Activated naive CD4-positive, alpha-beta T cell treated with anti-CD3 and anti-CD28 coated beads, Interleukin-2, amount 10 ng/mL, durations not matched to agents 7 days and 5 days (primary cell): ENCODE results near the gene NOL4.
"Not testable (repeated sequence)": the region's sequence is repeated elsewhere in the genome, so short reads cannot be mapped to it uniquely, and the experiment has no call there.

Source experiments
- CTCF ChIA-PET: fragments of 350-600 bp; sonication (Branson Sonifier 250); formaldehyde crosslinking; loops from one replicate; lab custom pipeline; 2021; ENCODE audit warnings: antibody characterized with exemption; lab: Charles Lee
- DNase-seq: peaks from one replicate; pipeline ENCODE4 v3.0.0-alpha.2; 2020
- H3K27ac Mint-ChIP-seq: one replicate; pipeline ENCODE4 v1.8.0; 2021; ENCODE audit warnings: mild to moderate bottlenecking, moderate library complexity, mixed read lengths
- H3K27me3 Mint-ChIP-seq: one replicate; pipeline ENCODE4 v1.8.0; 2021; ENCODE audit warnings: mild to moderate bottlenecking, mixed read lengths
- H3K36me3 Mint-ChIP-seq: one replicate; pipeline ENCODE4 v1.8.0; 2021; ENCODE audit warnings: mixed read lengths
- H3K4me1 Mint-ChIP-seq: one replicate; pipeline ENCODE4 v1.8.0; 2021; ENCODE audit warnings: mixed read lengths
- H3K4me3 Mint-ChIP-seq: one replicate; pipeline ENCODE4 v1.8.0; 2021; ENCODE audit warnings: mild to moderate bottlenecking, moderate library complexity, mixed read lengths
- H3K9me3 Mint-ChIP-seq: one replicate; pipeline ENCODE4 v1.8.0; 2021; ENCODE audit warnings: mixed read lengths

NOL4 gene, protein sequence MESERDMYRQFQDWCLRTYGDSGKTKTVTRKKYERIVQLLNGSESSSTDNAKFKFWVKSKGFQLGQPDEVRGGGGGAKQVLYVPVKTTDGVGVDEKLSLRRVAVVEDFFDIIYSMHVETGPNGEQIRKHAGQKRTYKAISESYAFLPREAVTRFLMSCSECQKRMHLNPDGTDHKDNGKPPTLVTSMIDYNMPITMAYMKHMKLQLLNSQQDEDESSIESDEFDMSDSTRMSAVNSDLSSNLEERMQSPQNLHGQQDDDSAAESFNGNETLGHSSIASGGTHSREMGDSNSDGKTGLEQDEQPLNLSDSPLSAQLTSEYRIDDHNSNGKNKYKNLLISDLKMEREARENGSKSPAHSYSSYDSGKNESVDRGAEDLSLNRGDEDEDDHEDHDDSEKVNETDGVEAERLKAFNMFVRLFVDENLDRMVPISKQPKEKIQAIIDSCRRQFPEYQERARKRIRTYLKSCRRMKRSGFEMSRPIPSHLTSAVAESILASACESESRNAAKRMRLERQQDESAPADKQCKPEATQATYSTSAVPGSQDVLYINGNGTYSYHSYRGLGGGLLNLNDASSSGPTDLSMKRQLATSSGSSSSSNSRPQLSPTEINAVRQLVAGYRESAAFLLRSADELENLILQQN

DNA sequence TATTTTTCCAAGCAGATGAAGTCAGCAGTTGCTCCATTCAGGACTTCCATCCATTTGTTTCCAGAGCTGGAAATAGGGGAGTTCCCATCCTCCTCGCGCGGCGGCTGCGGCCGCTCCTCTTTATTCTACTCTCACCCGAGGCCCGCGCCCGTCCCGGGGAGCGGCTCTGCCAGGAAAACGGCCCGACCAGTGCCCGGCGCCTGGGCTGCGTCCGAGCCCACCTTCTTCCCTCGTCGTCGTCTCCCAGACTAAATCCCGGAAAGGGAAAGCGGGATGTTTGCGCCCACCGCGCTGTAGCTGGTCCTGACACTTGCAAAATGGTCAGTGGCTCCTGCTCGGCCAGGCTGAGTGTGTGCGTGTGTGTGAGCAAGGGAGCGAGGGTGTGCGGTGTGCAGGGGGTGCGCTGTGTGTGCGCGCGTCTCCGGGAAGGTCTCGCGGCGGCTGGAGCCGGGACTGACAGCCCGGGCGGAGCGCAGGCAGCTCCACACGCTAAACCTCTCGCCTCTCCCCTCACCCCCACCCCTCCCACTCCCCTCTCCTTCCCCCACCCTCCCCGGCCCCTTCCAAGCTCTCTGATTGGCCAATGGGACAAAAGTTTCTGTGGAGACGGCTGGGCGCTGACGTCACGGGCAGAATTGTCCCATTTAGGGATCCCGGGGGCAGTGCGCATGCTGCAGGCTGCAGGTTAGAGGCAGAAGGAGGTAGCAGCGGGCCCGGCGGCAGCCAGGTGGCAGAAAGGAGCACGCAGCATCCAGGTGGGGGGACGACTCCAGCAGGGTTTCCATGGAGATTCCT is at the start of gene NOL4:
TSS of gene NOL4 (minus strand) at position 491 of the 795 bp plus-strand sequence. CDS start 1,660 bp downstream, outside the sequence.
- peaks cover 40% of the 10 kb centered on the region for H3K27me3 Mint-ChIP-seq
- CTCF ChIA-PET = no interaction called here
- H3K27ac Mint-ChIP-seq = no peak within 1 kb of the TSS

DNA sequence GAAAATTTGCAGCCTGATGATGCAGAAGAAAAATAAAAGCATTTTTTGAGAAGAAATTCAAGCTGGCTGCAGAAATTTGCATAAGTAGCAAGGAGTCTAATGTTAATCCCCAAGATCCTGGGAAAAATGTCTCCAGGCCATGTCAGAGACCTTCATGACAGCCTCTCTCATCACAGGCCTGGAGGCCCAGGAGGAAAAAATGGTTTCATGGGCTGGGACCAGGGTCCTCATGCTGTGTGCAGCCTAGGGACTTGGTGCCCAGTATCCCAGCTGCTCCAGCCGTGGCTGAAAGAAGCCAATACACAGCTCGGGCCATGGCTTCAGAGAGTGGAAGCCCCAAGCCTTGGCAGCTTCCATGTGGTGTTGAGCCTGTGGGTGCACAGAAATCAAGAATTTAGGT is 41.3 kb upstream of the NOL4 start:
- CTCF ChIA-PET, H3K4me3 Mint-ChIP-seq: not testable (repeated sequence)

More for the DNA sequence above, at the start of gene NOL4:
- no peaks in the 10 kb centered on the region for H3K36me3 Mint-ChIP-seq
- peaks cover 2% of the 10 kb centered on the region for H3K4me1 Mint-ChIP-seq
- DNase-seq = no peak
- no peaks in the 10 kb centered on the region for H3K9me3 Mint-ChIP-seq
- no peak within 1 kb of the TSS for H3K4me3 Mint-ChIP-seq

DNA sequence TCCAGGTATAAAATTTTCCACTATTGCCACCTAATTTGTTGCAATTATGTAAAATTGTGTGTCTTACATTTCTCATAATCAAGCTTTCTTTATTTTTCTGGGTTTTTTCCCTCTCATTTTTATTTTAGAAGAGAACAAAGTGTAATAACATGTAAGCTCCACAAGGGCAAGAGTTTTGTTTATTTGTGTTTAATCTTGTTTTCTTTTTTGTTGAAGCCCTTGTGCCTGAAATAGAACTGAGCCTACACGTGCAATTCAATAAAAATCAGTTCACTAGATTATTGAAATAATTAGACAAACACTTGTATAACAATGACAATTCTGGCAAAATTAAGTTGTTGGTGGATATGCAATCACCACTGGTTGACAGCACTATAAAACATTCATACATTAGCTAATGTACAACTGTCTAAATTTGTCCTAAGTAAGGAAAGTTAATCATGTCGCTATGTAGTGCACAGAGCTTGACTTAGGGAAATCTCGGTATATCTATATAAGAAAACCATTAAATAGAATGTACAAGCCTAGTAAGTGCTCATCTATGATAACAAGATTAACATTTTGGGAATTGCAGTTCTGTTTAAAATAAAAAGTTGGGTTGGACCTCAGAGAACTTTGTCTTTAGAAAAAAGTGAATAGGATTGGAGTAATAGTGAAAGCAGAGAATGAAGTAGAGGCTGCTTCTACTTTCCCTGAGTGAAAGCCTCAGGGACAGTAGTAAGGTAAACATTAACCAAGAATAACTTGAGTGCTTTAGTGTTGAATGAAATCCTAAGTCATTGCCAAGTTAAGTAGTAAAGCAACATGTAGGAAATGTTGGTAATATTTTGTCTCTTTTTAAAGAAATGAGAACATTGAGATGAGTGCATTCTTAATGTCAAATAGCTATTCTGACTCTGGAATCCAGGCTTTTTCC is 37.4 kb upstream of the NOL4 start:
- Mint-ChIP-seq H3K27ac (no peak overlapping the region), H3K4me1 (no peaks in the 10 kb centered on the region)
- CTCF ChIA-PET = no interaction called here

More for the DNA sequence above, 41.3 kb upstream of the NOL4 start:
- not testable (repeated sequence) for H3K36me3 Mint-ChIP-seq, H3K27ac Mint-ChIP-seq, H3K4me1 Mint-ChIP-seq, DNase-seq, H3K27me3 Mint-ChIP-seq
- peaks cover 22% of the 10 kb centered on the region for H3K9me3 Mint-ChIP-seq

DNA sequence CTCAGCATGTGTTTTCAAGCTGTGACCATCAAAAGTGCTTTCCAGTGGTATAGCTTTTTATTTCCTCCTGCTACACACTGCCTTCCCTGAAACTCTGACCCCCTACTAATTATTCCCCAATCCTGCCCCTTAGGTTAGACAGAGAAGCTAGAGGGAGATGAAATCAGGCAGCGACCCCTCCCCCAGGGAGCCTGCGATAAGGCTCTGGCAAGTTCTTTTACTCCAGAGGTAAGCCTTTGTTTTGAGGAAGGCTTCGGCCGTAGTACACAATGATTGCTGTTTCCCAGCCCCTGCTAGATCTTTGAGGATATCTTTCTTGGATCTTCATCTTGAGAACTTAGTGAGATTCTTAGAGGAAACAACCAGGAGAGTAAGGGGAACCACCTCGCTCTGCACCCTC is 33.5 kb upstream of the NOL4 start:
- Mint-ChIP-seq H3K4me1 (no peaks in the 10 kb centered on the region), H3K27me3 (no peaks in the 10 kb centered on the region), H3K36me3 (no peaks in the 10 kb centered on the region), H3K4me3 (no peak overlapping the region), H3K27ac (no peak overlapping the region), H3K9me3 (peaks cover 7% of the 10 kb centered on the region)
- no peak for DNase-seq
- CTCF ChIA-PET = no interaction called here

More for the DNA sequence above, 37.4 kb upstream of the NOL4 start:
- DNase-seq = no peak
- H3K9me3 Mint-ChIP-seq = peaks cover 19% of the 10 kb centered on the region
- H3K27me3 Mint-ChIP-seq = no peaks in the 10 kb centered on the region
- no peaks in the 10 kb centered on the region for H3K36me3 Mint-ChIP-seq
- no peak overlapping the region for H3K4me3 Mint-ChIP-seq

DNA sequence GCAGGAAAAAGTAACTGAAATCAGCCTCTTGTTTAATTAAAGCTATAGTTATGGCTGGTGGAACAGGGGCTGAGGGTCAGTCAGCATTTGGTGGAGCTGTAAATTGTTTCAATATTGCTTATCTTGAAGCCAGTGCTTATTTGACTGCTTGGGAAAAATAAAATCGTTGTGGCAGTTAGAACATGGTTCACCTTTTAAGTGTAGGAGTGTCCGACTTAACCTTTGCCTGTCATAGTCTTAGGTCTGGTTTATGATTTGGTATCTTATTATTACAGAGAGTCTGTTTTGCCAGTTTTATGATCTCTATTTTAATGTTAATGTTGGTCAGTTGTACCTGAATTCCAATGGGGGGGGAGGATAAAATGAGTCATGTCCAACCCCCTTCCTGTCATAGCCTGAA is 27.2 kb upstream of the NOL4 start:
- H3K9me3 Mint-ChIP-seq = peaks cover 10% of the 10 kb centered on the region
- H3K27ac Mint-ChIP-seq = no peak overlapping the region
- no peak for DNase-seq
- no peaks in the 10 kb centered on the region for H3K36me3 Mint-ChIP-seq
- CTCF ChIA-PET = no interaction called here
- H3K4me1 Mint-ChIP-seq = no peaks in the 10 kb centered on the region
- no peaks in the 10 kb centered on the region for H3K27me3 Mint-ChIP-seq
- H3K4me3 Mint-ChIP-seq = no peak overlapping the region

DNA sequence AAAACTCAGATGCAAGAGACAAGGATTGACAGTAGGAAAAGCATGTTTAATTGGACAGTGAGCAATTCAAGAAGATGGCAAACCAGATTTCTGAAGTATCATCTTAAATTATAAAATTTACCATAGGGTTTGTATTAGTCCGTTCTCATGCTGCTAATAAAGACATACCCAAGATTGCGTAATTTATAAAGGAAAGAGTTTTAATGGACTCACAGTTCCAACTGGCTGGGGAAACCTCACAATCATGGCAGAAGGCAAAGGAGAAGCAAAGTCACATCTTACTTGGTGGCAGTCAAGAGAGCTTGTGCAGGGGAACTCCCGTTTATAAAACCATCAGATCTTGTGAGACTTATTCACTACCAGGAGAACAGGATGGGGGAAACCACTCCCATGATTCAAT is 24.0 kb upstream of the NOL4 start:
- Mint-ChIP-seq H3K4me3 (no peak overlapping the region), H3K27ac (no peak overlapping the region), H3K27me3 (no peaks in the 10 kb centered on the region), H3K36me3 (no peaks in the 10 kb centered on the region), H3K4me1 (no peaks in the 10 kb centered on the region), H3K9me3 (peaks cover 13% of the 10 kb centered on the region)
- DNase-seq = no peak
- CTCF ChIA-PET = no interaction called here

DNA sequence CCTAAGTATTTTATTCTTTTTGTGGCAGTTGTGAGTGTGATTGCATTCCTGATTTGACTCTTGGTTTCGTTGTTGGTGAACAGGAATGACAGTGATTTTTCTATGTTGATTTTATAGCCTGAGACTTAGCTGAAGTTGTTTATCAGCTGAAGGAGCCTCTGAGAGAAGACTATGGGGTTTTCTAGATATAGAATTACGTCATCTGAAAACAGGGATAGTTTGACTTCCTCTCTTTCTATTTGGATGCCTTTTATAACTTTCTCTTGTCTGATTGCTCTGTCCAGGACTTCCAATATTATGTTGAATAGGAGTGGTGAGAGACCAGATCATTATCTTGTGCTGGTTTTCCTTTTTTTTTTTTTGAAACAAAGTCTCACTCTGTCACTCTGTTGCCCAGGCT is 18.0 kb upstream of the NOL4 start:
- DNase-seq = no peak
- Mint-ChIP-seq H3K4me3 (no peak overlapping the region), H3K36me3 (no peaks in the 10 kb centered on the region), H3K4me1 (no peaks in the 10 kb centered on the region), H3K27ac (no peak overlapping the region), H3K27me3 (no peaks in the 10 kb centered on the region), H3K9me3 (peaks cover 7% of the 10 kb centered on the region)
- CTCF ChIA-PET = no interaction called here

DNA sequence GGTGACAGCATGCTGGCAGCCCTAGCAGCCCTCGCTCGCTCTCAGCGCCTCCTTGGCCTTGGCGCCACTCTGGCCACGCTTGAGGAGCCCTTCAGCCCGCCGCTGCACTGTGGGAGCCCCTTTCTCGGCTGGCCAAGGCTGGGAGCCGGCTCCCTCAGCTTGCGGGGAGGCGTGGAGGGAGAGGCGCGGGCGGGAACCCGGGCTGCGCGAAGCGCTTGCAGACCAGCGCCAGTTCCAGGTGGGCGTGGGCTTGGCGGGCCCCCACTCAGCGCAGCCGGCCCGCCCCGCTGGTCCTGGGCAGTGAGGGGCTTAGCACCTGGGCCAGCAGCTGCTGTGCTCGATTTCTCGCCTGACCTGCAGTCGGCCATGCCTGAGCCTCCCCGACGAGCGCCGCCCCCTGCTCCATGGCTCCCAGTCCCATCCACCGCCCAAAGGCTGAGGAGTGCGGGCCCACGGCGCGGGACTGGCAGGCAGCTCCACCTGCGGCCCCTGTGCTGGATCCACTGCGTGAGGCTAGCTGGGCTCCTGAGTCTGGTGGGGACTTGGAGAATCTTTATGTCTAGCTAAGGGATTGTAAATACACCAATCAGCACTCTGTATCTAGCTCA is 9.2 kb upstream of the NOL4 start:
- H3K4me1 Mint-ChIP-seq, H3K36me3 Mint-ChIP-seq, DNase-seq, H3K9me3 Mint-ChIP-seq, H3K27me3 Mint-ChIP-seq, H3K4me3 Mint-ChIP-seq, H3K27ac Mint-ChIP-seq, CTCF ChIA-PET: not testable (repeated sequence)

DNA sequence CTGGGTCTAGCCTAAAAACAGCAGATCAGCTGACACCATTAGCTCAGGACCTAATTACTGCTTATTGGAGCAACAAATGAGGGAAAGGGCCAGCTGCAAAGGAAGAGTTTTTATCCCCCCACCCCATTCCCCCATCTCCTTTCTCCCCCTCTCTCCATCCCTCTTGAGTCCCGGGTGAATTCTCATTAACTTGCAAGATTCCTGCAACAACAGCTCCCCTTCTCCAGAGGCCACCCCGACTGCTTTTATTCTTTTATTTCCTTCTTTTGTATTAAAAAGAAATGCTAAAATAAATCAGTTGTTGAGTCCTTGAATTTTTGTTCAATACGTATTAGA is 473 bp upstream of the NOL4 start:
- no peak overlapping the region for H3K27ac Mint-ChIP-seq
- no peak overlapping the region for H3K4me3 Mint-ChIP-seq
- peaks cover 2% of the 10 kb centered on the region for H3K4me1 Mint-ChIP-seq
- no peaks in the 10 kb centered on the region for H3K36me3 Mint-ChIP-seq
- no peak for DNase-seq
- CTCF ChIA-PET = interaction anchor here (0.6 kb wide), 1 partner anchor 400 kb away, joined by 3 read pairs; no protein-coding TSS in a partner anchor
- H3K27me3 Mint-ChIP-seq = peaks cover 40% of the 10 kb centered on the region
- no peaks in the 10 kb centered on the region for H3K9me3 Mint-ChIP-seq

DNA sequence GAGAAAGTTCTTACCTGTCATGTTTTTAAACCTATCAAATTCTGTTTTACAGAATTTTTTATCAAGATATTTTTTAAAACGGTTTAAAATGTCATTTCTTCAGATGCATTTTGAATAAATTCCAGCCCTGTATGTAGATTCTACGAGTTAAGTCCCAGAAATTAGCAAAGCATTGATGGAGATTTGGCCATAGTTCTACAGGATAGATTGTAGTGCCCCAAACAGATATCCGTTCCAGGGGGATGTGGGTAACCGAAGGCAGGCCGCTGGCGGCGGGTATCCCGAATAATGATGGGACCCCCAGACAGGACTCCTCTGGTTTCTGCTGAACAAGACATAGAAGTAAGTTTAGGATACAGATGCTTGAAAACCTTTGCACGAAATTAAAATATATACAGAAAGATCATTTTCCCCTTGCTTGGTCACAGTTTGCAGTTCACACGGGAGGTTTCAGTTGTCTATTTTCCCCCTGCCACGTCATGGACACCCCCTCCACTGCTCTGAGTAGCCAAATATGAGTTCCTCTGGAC is 755 bp downstream of the NOL4 start:
- Mint-ChIP-seq H3K27me3 (peaks cover 40% of the 10 kb centered on the region), H3K27ac (no peak overlapping the region), H3K36me3 (no peaks in the 10 kb centered on the region), H3K9me3 (no peaks in the 10 kb centered on the region), H3K4me1 (peaks cover 2% of the 10 kb centered on the region), H3K4me3 (no peak overlapping the region)
- CTCF ChIA-PET = no interaction called here
- DNase-seq = no peak

DNA sequence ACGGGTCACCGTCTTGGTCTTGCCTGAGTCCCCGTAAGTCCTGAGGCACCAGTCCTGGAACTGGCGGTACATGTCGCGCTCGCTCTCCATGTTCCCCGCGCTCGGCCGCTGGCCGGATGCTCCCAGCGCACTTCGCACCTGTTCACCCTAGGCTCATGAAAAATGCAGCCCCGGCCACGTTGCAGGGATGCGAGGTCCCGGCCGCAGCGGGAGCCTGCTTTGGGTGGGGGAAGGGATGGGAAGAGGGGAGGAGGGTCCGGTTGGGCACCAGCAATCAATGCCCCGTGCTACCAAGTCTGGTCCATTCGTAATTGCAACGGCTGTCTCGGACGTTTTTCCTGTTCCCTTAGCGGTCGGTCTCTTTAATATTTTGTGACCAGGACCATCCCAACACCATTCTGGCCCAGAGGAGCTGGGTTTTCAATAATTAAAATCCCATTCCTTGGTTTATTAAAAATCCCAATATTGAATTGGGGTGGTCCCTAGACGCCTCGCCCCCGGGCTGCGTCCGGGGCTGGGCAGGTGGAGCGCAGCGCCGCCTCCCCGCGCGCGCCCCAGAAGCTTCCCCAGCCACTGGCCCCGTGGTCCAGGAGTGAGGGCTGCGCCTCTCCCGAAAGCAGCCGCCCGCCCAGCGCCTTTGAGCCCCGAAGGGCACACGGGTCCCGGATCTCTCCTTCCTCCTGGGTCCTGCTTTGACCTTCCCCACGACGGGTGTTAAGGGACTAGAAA is 1.4 kb downstream of the NOL4 start:
- no peak overlapping the region for H3K4me3 Mint-ChIP-seq

DNA sequence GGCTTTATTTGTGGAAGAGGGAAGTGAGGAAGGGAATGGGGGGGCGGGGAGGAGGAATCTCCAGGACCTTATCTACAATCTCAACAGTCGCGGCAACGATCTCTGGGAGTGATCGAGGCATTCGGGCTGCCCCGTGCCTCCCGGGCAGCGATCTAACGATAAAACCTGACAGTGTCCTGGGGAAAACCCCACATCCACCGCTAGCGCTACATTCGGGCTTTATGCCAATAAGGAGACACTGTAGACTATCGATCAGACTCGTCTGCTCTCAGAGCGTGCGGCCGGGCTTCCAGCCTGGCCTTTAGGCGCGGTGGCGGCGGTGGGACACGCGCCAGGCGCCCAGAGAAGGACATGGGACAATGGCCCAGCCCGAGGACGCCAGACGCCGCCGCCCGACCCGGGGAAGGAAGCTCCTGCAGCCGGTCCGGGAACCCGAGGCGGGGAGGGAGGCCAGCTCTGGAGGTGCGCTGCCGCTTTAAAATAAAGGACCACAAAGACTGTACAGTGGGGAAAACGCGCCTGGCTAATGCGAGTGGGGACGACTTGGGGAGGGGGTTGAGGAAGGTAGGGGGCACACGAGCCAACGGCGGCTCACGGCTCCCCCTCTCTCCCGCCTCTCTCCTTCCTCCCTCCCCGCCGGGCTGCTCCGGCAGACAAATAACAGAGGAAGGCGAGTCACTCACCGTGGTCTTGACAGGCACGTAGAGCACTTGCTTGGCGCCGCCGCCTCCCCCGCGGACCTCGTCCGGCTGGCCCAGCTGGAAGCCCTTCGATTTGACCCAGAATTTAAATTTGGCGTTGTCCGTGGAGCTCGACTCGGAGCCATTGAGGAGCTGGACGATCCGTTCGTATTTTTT is 2.2 kb downstream of the NOL4 start:
- Mint-ChIP-seq H3K4me1 (peaks cover 2% of the 10 kb centered on the region), H3K36me3 (no peaks in the 10 kb centered on the region), H3K4me3 (no peak overlapping the region), H3K27ac (no peak overlapping the region), H3K9me3 (no peaks in the 10 kb centered on the region), H3K27me3 (peaks cover 40% of the 10 kb centered on the region)
- CTCF ChIA-PET = no interaction called here
- no peak for DNase-seq

More for the DNA sequence above, 1.4 kb downstream of the NOL4 start:
- CTCF ChIA-PET = no interaction called here
- peaks cover 40% of the 10 kb centered on the region for H3K27me3 Mint-ChIP-seq
- H3K36me3 Mint-ChIP-seq = no peaks in the 10 kb centered on the region
- no peak for DNase-seq
- H3K27ac Mint-ChIP-seq = no peak overlapping the region
- H3K9me3 Mint-ChIP-seq = no peaks in the 10 kb centered on the region
- H3K4me1 Mint-ChIP-seq = peaks cover 2% of the 10 kb centered on the region
